ENCODE data around the gene ALCAM.

GRCh38 chr3:105364128-105364527 lies 2.6 kb upstream of the ALCAM start:
- TF ChIP-seq CTCF (IDR thresholded peaks at IDR 0.05): no peak
- no peak for TF ChIP-seq EP300 (IDR thresholded peaks at IDR 0.05; ENCODE audit: low read depth)
- no peak for TF ChIP-seq POLR2A (IDR thresholded peaks at IDR 0.05)

Measured in transverse colon (tissue), 3 donors.